Lower leg skin (tissue), 3 donors: ENCODE data around the gene SFXN4.

Experiments used
- CTCF ChIP-seq, 3 donors: fragments of 450-650 bp; IDR thresholded peaks; one replicate each; pipeline ENCODE4 v1.5.1; 2016; ENCODE audit warnings: antibody characterized with exemption in 3 of 3, mild to moderate bottlenecking in 3 of 3, moderate library complexity in 2 of 3
- POLR2A ChIP-seq, 2 donors: fragments of 450-650 bp; IDR thresholded peaks; one replicate each; pipeline ENCODE4 v1.6.1; 2016 to 2017; ENCODE audit warnings: antibody characterized with exemption in 2 of 2, mild to moderate bottlenecking in 1 of 2, moderate library complexity in 1 of 2

- TF ChIP-seq CTCF (IDR thresholded peaks at IDR 0.05) (no peak), POLR2A (IDR thresholded peaks at IDR 0.05) (no peak)
These were observed 46.1 kb downstream of the SFXN4 start for GRCh38 chr10:119119400-119119799.
